Activated CD8-positive, alpha-beta memory T cell treated with anti-CD3 and anti-CD28 coated beads, Interleukin-2, amount 50 U/mL, for 4 hours (primary cell): ENCODE measurements around the gene PCMTD2.
"Not testable (repeated sequence)": the region's sequence is repeated elsewhere in the genome, so short reads cannot be mapped to it uniquely, and the experiment has no call there.

ENCODE experiments used
- DNase-seq: peaks from one replicate; pipeline ENCODE4 v3.0.0-alpha.2; 2020

PCMTD2 gene

DNA sequence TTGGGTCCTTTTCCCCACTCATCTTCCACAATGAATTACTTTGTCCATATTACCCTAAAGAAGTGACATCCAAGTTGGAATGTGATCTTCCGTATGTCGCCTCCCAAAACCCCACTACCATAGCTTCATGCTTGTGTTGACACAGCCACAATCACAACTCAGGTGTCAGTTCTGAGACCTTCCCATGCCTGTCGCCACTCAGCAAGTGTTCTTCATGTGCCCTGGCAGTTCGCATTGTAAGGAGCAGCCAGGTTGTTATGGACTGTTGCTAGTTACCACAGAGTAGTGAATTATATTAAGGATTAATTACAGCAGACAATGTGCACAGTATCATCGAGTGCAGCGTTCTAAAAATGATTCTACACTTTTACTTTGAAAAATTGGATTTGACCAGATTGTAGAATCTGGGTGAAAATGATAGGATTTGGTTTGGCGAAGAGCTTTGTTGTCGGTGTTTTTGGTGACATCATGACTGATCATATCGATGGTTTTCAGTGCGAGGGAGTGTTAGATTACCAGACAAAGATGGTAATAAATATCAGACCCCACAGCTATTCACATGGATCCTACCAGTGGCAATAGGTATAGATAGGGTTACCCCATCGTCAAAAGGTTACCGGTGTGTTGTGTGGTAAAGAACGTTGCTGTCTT lies 1.7 kb downstream of the PCMTD2 start:
- no peak for DNase-seq

DNA sequence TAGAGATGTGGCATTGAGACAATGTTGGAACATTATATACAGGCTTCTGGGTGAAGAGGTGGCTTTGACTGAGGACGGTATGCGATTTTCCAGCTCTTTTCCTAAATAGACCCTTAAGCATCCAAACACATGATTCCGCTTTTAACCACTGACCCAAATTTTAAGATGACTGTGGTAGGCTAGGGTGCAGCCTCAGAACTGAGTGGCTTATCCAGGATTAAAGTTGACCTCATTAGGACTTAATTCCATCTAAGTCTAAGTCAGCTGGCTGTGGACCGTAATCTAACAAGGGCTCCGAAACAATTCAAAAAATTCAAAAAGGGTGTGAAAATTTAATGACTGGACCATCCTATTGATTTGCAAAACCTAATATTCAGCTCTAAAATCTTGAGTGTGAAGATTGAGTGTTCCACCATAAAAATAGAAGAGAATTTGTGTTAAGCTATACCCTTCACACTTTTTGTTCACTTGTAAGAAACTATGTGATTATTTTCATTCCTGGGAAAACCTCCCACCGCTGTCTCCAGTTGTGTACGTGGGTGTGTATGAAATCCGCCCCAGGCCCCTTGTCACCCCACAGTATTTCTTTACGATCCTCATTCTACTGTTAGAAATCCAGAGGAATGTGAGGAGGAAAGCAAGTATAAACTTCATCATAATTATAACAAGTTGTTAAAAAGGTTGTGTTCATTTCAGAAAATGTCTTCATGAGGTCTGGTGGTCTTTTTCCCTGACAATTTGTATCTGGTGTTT lies 2.7 kb downstream of the PCMTD2 start:
- DNase-seq, result no peak

DNA sequence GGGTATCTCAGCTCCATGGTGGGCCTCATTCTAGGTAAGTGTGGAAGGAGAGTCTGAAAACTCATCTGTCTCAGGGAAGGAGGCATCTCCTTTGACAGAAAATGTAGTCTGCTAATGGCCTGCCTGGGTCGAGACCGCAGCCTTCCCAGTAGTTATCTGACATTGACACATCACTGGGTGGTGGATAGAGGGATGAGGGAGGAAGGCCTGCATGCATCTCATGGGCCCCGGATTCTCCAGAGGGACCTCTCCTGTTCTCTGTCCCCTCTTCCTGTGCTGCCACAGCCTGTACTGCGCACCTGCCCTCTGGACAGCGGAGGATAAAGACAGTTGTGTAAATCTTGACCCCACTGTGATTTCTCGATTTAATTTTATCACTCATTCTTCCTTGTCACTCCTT lies 4.7 kb downstream of the PCMTD2 start:
- DNase-seq, result no peak

DNA sequence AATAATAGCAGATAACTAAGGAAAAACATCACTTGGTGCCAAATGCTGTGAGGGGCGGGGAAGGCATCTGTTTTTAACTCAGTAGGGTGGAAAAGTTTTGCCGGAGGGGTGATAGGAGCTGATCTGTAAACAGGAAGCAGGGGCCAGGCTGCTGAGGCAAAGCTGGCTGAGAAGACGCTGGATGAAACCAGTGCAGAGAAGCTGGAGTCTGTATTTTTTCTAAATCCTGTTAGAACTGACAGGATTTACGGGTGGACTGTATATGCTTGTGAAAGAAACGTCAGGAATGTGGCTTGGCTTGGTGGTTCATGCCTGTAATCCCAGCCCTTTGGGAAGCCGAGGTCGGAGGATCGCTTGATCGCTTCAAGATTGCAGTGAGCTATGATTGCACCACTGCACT lies 5.6 kb downstream of the PCMTD2 start:
- no peak for DNase-seq

DNA sequence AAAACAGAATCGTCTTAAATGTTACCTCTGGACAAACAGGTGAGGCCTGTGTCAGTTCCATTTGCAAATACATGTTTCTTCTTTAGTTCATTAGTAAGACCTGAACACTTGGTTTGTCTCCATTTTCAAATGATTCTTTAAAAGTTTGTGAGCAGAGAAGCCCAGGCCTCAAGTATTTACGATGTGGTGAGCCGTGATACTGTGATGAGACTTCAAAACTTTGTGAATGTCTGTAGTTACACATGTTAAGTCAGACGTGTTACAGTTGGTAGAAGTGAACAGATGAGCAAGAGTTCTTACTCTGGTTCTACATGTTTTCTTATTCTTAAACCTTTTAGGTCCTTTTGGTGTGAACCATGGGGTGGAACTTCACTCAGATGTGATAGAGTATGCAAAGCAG lies 8.5 kb downstream of the PCMTD2 start:
- no peak for DNase-seq

DNA sequence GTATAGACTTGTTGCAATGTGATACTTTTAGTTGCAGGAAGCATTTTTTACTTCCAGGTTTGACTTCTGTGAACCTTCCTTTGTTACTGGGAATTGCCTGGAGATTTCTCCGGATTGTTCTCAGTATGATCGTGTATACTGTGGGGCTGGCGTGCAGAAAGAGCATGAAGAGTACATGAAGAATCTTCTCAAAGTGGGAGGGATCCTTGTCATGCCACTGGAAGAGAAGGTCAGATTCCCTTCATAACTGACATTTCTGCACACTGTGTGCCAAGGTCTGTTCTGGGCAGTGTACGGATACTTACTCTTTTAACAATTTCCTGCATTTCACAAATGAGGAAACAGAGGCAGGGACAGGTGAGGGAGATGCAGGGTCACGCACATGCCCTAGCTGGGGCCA lies 9.7 kb downstream of the PCMTD2 start:
- no peak for DNase-seq

DNA sequence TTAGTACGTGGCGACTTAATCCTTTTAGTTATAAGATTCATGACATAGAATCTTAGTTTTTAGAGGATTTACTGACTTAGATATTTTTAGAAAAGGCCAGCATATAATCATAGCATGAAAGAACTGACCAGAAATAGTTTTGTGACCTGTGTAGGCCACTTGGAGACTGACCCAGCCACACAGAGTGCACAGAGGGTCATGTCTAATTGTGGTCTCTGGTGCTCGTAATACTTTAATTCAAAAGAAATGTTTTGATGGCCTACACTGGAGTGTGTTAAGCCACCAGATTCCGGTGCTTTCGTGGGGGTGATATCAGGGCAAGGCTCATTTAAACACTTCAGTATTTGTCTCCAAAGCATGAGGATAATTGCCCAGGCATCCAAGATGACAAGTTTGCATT lies 11.4 kb downstream of the PCMTD2 start:
- no peak for DNase-seq

DNA sequence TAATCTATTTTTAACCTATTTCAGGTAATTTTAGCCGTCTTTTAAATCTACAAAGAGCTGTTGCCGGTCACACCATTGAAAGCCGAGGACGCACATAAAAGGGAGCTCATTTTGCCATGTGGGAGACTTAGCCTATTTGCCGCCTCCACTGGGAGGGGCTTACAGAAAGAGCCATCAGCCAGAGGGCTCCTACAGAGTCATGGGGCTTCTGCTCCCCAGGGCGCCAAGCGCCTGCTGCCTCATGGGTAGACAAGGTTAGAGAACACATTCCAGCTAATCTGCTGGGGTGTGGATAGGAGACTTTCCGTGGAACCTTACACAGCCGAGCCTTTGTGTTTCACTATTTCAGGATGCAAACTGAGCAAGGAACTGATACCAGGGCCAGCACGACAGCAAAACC lies 12.6 kb downstream of the PCMTD2 start:
- DNase-seq, result no peak

DNA sequence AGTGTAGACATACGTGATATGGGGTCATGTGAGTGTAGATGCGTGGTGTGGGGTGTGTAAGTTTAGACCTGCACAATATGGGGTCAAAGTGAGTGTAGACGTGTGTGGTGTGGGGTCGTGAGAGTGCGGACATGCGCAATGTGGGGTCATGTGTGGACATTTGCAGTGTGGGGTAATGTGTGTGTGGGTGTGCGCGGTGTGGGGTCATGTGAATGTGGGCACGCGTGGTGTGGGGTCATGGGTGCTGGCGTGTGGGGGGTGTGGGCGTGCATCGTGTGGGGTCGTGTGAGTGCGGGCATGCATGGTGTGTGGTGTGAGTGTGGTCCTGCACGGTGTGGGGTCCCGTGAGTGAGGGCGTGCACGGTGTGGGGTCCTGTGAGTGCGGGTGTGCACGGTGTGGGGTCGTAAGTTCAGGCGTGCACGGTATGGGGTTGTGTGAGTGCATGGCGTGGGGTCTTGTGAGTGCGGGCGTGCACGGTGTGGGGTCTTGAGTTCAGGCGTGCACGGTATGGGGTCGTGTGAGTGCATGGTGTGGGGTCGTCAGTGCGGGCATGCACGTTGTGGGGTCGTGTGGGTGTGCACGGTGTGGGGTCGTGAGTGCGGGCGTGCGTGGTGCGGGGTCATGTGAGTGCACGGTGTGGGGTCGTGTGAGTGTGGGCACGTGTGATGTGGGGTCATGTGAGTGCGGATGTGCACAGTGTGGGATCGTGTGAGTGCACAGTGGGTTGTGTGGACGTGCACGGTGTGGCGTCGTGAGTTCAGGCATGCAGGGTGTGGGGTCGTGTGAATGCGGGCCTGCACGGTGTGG lies 14.3 kb downstream of the PCMTD2 start:
- no peak for DNase-seq

DNA sequence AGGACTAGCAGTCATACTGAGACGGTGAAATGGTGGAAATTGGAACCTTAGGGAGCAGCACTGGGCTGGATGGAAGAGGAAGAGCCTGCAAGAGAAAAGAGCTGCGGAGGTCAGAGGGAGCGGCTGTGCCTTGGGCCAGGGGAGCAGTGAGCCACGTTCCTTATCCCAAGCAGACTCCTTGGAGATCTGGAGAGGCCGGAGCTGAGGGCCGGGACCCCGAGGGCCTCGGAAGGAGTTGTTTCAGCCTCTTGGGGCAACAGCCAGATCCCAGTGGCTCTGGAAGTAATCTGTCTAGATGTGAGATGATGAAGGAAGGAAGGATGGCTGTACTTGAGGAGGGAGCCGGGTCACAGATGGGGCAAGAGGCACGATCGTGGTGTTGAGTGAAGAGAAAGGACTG lies 16.1 kb downstream of the PCMTD2 start:
- no peak for DNase-seq

DNA sequence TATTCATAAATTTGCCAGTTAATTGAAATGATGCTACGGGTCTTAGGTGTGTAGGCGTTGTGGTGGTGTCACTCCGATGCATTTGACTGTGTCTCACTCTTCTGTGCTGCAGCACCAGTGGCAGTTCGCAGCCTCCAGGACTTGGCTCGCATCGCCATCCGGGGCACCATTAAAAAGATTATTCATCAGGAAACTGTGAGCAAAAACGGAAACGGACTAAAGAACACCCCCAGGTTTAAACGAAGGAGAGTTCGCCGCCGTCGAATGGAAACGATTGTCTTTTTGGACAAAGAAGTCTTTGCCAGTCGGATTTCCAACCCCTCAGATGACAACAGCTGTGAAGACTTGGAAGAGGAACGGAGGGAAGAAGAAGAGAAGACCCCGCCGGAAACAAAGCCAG lies 17.6 kb downstream of the PCMTD2 start:
- no peak for DNase-seq

DNA sequence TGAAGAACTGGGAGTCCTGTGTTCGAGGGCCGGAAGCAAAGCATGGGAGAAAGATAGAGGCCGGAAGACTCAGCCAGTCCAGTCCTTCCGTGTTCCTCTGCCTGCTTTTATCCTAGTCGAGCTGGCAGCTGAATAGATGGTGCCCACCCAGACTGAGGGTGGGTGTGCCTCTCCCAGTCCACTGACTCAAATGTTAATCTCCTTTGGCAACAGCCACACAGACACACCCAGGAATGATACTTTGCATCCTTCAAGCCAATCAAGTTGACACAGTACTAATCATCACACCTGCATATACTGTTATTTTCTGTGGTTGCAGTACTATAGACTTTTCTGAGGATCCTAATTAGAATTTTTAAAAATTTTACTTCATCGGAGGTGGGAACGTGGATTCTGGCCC lies 21.3 kb downstream of the PCMTD2 start:
- DNase-seq, result no peak

DNA sequence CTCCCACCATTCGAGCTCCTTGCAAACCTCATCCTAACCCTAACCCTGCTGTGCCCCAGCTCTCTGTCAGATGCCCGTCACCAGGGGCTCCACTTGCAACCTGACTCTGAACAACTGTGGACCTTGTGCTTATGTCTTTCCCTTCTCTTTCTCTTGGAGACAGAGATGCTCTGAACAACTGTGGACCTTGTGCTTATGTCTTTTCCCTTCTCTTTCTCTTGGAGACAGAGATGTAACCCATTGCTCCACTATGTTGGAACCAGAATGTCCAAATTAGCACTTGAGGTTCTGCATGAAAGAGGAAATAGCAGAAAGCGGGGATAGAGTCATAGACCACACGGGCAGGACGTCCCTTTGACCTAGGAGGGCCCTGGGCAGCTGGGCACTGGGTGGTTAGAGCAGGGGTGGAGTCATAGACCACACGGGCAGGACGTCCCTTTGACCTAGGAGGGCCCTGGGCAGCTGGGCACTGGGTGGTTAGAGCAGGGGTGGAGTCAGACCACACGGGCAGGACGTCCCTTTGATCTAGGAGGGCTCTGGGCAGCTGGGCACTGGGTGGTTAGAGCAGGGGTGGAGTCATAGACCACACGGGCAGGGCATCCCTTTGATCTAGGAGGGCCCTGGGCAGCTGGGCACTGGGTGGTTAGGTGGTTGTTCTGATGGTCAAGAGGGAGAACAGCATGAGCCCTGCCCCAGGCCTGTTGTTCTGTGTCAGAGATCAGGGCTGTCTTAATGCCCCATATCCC lies 22.2 kb downstream of the PCMTD2 start:
- no peak for DNase-seq

DNA sequence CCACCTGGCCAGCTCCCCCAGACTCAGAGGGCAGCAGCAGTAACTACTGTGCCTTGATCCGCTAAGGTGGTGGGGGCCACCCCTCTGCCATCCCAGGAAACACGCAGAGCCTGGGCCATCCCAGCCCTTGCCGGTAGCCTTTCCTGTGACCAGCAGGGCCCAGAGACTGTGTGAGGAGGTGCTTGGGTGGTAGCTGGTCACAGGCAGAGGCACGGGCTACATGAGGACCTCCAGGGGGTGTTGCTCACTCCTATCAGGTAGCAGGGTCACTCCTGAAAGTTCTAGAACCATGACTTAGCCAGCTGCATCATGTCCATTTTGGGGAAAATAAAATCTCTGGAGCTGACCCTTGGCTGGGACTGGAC lies 22.8 kb downstream of the PCMTD2 start:
- DNase-seq, result no peak

DNA sequence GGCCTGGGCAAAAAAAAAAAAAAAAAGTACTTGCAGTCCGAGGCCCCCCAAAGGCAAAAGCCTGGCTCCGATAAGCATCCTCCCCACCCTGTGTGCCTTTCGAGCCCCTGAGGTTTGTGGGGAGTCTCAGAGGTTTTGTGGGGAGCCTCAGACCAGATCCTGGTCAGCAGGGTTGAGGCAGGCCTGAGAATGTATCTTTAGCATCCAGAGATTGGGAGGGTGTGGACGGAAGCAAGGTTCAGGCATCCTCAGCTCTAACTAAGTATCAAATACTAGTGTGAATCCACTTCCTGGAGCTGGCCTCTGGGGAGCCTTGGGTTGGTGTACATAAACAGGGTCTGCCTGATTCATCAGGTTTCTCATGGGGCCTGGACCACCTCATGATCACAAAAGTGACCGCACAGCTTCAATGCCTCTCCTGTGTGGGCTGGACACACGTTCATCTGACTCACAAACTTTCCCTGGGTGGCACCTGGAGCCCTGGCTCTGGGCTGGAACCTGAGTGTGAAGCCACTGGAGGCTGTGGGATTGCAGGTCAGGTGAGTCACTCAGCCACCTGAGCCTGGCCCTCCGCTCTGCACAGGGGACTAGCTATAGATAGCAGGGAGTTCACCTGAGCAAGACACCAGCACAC lies 24.4 kb downstream of the PCMTD2 start:
- no peak for DNase-seq

DNA sequence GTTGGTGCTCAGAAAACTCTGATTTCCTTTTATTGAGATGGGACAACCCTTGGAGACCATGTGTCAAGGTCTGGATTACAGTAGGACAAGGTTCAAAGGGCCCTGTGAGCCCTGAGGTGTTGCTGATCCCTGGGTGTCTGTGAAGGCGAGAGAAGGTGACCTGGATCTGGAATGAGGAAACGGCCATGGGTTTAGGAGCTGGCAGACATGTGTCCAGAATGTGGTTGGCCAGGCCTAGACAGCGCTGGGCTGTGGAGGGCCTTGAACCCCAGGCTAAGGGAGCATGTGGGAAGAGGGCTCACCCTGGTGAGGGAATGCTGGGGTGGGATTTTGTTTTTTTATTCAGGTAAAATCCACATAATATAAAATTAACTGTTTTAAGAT lies 24.9 kb downstream of the PCMTD2 start:
- DNase-seq, result no peak

DNA sequence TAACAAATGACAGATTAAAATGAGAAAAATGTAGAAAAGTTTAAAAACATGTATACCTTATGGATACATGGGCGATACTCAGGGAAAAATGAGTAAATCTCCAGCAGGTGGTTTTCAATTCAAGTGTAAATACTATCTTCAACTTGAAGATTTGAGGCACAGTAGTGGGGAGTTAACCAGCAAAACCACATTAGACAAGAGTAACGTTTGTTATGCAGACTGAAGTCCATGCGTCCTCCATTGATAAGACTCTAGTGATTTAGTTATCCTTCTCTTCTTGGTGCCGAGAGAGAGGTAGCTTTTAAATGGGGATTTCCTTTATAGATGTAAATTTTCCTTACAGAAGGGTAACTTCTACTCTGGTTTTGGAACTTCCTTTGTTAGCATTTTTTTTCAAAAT lies 28.1 kb downstream of the PCMTD2 start:
- no peak for DNase-seq

DNA sequence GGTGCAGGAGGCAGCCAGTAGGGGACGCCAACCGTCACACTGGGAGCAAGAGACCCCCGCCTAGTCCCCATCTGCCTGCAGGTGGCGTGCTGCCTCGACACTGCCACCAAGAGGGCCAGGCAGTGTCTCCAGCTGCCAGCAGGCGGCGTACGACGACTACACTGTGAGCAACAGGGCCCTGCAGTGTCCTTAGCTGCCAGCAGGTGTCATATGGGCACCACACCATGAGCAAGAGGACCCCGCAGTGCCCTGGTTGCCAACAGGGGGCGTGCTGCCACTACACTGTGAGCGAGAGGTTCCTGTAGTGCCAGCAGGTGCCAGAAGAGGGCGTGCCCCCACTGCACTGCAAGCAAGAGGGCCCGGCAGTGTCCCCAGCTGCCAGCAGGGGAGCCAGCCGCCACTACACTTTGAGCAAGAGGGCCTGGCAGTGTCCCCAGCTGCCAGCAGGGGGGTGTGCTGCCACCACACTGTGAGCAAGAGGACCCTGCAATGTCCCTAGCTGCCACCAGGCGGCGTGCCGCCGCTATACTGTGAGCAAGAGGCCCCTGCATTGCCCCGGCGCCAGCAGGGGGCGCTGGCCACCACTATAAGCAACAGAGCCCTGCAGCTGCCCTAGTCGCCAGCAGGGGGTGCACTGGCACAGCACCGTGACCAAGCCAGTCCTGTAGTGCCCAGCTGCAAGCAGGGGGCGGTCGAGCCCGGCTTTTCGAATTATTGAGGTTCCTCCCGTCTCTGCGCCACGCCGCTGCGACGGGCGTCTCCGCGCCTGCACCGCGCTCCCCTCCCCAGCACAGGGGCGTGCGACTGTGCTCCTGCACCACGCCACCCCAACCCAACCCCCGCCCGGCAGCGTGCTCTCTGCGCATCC lies 30.3 kb downstream of the PCMTD2 start:
- peak; percentile 61 for DNase-seq

DNA sequence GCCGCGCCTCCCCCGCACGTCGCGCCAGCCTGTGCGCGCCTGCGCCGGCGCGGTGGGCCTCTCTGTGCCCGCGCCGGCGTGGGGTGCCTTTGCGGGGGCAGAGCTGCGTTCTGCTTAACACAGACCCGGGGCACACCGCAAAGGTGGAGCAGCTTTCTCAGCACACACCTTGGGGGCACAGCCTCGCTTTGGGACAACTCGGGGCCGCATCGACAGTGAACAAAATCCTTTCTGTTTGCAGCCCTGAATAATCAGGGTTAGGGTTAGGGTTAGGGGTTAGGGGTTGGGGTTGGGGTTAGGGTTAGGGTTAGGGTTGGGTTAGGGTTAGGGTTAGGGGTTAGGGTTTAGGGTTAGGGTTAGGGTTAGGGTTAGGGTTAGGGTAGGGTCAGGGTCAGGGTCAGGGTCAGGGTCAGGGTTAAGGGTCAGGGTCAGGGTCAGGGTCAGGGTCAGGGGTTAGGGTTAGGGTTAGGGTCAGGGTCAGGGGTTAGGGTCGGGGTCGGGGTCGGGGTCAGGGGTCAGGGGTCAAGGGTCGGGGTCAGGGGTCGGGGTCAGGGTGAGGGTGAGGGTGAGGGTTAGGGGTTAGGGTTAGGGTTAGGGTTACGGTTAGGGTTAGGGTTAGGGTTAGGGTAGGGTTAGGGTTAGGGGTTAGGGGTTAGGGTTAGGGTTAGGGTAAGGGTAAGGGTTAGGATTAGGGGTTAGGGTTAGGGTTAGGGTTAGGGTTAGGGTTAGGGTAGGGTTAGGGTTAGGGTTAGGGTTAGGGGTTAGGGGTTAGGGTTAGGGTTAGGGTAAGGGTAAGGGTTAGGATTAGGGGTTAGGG lies 31.1 kb downstream of the PCMTD2 start:
- not testable (repeated sequence) for DNase-seq

DNA sequence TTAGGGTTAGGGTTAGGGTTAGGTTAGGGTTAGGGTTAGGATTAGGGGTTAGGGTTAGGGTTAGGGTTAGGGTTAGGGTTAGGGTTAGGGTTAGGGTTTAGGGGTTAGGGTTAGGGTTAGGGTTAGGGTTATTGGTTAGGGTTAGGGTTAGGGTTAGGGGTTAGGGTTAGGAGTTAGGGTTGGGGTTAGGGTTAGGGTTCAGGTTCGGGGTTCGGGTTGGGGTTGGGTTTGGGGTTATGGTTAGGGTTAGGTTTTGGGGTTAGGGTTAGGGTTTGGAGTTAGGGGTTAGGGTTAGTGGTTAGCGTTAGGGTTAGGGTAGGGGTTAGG lies 31.7 kb downstream of the PCMTD2 start:
- not testable (repeated sequence) for DNase-seq

DNA sequence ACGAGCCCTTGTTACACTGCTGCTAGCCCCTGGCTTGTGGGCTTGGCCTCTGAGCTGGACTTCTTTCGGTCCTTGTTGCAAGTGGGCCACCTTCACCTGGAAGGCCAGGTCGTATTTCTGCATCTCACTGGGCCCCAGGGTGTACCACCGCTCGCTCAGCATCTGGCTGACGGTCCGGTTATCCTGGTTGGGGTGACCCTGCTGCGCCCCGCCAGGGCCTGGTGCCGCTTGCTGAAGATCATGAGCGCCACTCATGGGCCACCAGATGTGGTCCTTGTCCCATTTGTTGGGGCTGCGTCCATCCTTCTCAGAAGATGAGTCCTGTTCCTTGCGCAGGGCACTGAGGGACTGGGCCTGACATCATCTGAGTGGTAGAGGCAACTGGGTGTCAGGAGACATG lies 36.6 kb downstream of the PCMTD2 start:
- not testable (repeated sequence) for DNase-seq
